ENCODE results near the gene ERC2.

ERC2 gene

GRCh38 chr3:55659701-55660100, 808.6 kb downstream of the ERC2 start:
- in situ Hi-C loops (cut with HindIII; ENCODE audit: low sequenced_read_pairs): no loop called here
- no peak for DNase-seq (ENCODE audit: low read depth)
- no peak for TF ChIP-seq CTCF (IDR thresholded peaks at IDR 0.05; ENCODE audit: low read depth, low read length, missing control alignments)

GRCh38 chr3:55658690-55659562, 809.3 kb downstream of the ERC2 start:
- TF ChIP-seq CTCF (IDR thresholded peaks at IDR 0.05; ENCODE audit: low read depth, low read length, missing control alignments): no peak
- no peak overlapping the region for H3K4me3 ChIP-seq (ENCODE audit: low read depth, low read length)
- in situ Hi-C loops (cut with HindIII; ENCODE audit: low sequenced_read_pairs): no loop called here
- no peak for DNase-seq (ENCODE audit: low read depth)

More at GRCh38 chr3:55659701-55660100, 808.6 kb downstream of the ERC2 start:
- H3K4me3 ChIP-seq (ENCODE audit: low read depth, low read length): no peak overlapping the region

- DNase-seq (ENCODE audit: low read depth): no peak
- in situ Hi-C loops (cut with HindIII; ENCODE audit: low sequenced_read_pairs): no loop called here
- TF ChIP-seq CTCF (IDR thresholded peaks at IDR 0.05; ENCODE audit: low read depth, low read length, missing control alignments): no peak
- H3K4me3 ChIP-seq (ENCODE audit: low read depth, low read length): no peak overlapping the region
Observed at GRCh38 chr3:55658270-55658669, 810.0 kb downstream of the ERC2 start.

- H3K4me3 ChIP-seq (ENCODE audit: low read depth, low read length): no peak overlapping the region
Observed at GRCh38 chr3:55655544-55655943, 812.7 kb downstream of the ERC2 start.

GRCh38 chr3:55654123-55654760, 814.0 kb downstream of the ERC2 start:
- in situ Hi-C loops (cut with HindIII; ENCODE audit: low sequenced_read_pairs): no loop called here
- no peak overlapping the region for H3K4me3 ChIP-seq (ENCODE audit: low read depth, low read length)
- TF ChIP-seq CTCF (IDR thresholded peaks at IDR 0.05; ENCODE audit: low read depth, low read length, missing control alignments): no peak
- no peak for DNase-seq (ENCODE audit: low read depth)

More at GRCh38 chr3:55655544-55655943, 812.7 kb downstream of the ERC2 start:
- no peak for DNase-seq (ENCODE audit: low read depth)
- in situ Hi-C loops (cut with HindIII; ENCODE audit: low sequenced_read_pairs): no loop called here
- TF ChIP-seq CTCF (IDR thresholded peaks at IDR 0.05; ENCODE audit: low read depth, low read length, missing control alignments): no peak

GRCh38 chr3:55651011-55651410, 817.3 kb downstream of the ERC2 start:
- DNase-seq (ENCODE audit: low read depth): no peak
- in situ Hi-C loops (cut with HindIII; ENCODE audit: low sequenced_read_pairs): no loop called here
- TF ChIP-seq CTCF (IDR thresholded peaks at IDR 0.05; ENCODE audit: low read depth, low read length, missing control alignments): no peak
- H3K4me3 ChIP-seq (ENCODE audit: low read depth, low read length): no peak overlapping the region

Data from astrocyte of the cerebellum (primary cell).